HEK293 (cell line): ENCODE data around the gene HIPK4.

Experiments used
- FEZF1 ChIP-seq: fragments of 450-650 bp; formaldehyde crosslinking; IDR thresholded peaks from 2 replicates; pipeline ENCODE4 v1.5.1; 2016; ENCODE audit warnings: missing biosample characterization, missing genetic modification characterization
- GFI1B ChIP-seq: fragments of 450-650 bp; formaldehyde crosslinking; IDR thresholded peaks from 2 replicates; pipeline ENCODE4 v1.5.1; 2016; ENCODE audit warnings: missing biosample characterization, missing genetic modification characterization
- HOXA7 ChIP-seq: sonication (generic); formaldehyde crosslinking; IDR thresholded peaks from 2 replicates; pipeline ENCODE4 v1.8.1; 2022; ENCODE audit warnings: missing genetic modification reagents, borderline replicate concordance
- HOXD13 ChIP-seq: sonication (generic); formaldehyde crosslinking; IDR thresholded peaks from 2 replicates; pipeline ENCODE4 v1.8.0; 2022; ENCODE audit warnings: missing genetic modification reagents, borderline replicate concordance
- IKZF3 ChIP-seq: fragments of 450-650 bp; IDR thresholded peaks from 2 replicates; pipeline ENCODE4 v1.5.0; 2018; ENCODE audit warnings: missing biosample characterization, mild to moderate bottlenecking, missing genetic modification characterization, moderate library complexity
- KLF8 ChIP-seq: fragments of 450-650 bp; formaldehyde crosslinking; IDR thresholded peaks from 2 replicates; pipeline ENCODE4 v1.5.1; 2016; ENCODE audit warnings: missing biosample characterization, missing genetic modification characterization
- MZF1 ChIP-seq: fragments of 450-650 bp; formaldehyde crosslinking; IDR thresholded peaks from 2 replicates; pipeline ENCODE4 v1.5.1; 2017; ENCODE audit warnings: missing biosample characterization, missing genetic modification characterization, borderline replicate concordance
- PRDM1 ChIP-seq: fragments of 450-650 bp; formaldehyde crosslinking; IDR thresholded peaks from 2 replicates; pipeline ENCODE4; 2016; ENCODE audit warnings: missing biosample characterization, missing genetic modification characterization
- ZBTB17 ChIP-seq: fragments of 450-650 bp; formaldehyde crosslinking; IDR thresholded peaks from 2 replicates; pipeline ENCODE4 v1.5.1; 2016; ENCODE audit warnings: missing biosample characterization, missing genetic modification characterization
- ZBTB21 ChIP-seq: fragments of 450-650 bp; formaldehyde crosslinking; IDR thresholded peaks from 2 replicates; pipeline ENCODE4 v1.5.1; 2017; ENCODE audit warnings: missing biosample characterization, missing genetic modification characterization
- ZNF121 ChIP-seq: fragments of 450-650 bp; formaldehyde crosslinking; IDR thresholded peaks from 2 replicates; pipeline ENCODE4 v1.5.1; 2016; ENCODE audit warnings: missing biosample characterization, missing genetic modification characterization
- ZNF16 ChIP-seq: fragments of 450-650 bp; formaldehyde crosslinking; IDR thresholded peaks from 2 replicates; pipeline ENCODE4 v1.5.1; 2016; ENCODE audit warnings: low read depth, missing biosample characterization, missing genetic modification characterization
- ZNF184 ChIP-seq: fragments of 450-650 bp; IDR thresholded peaks from 2 replicates; pipeline ENCODE4 v1.5.1; 2018; ENCODE audit warnings: missing biosample characterization, mild to moderate bottlenecking, missing genetic modification characterization
- ZNF2 ChIP-seq: fragments of 450-650 bp; formaldehyde crosslinking; IDR thresholded peaks from 2 replicates; pipeline ENCODE4 v1.5.1; 2016; ENCODE audit warnings: missing biosample characterization, missing genetic modification characterization
- ZNF23 ChIP-seq: fragments of 450-650 bp; formaldehyde crosslinking; IDR thresholded peaks from 2 replicates; pipeline ENCODE4 v1.5.1; 2016; ENCODE audit warnings: missing biosample characterization, missing genetic modification characterization, borderline replicate concordance
- ZNF239 ChIP-seq: fragments of 450-650 bp; formaldehyde crosslinking; IDR thresholded peaks from 2 replicates; pipeline ENCODE4 v1.5.1; 2016; ENCODE audit warnings: missing biosample characterization, missing genetic modification characterization
- ZNF274 ChIP-seq, 2 experiments: fragments of 200-500 bp in 1 of 2; fragments of 450-650 bp in 1 of 2; sonication (Bioruptor generic) in 1 of 2; formaldehyde crosslinking in 1 of 2; IDR thresholded peaks; 2 replicates each; pipeline versions ENCODE4 v1.5.1 to v1.6.1; 2014 to 2016; ENCODE audit warnings: borderline replicate concordance in 1 of 2, inconsistent platforms in 1 of 2, low read length in 1 of 2, missing biosample characterization in 1 of 2, missing genetic modification characterization in 1 of 2
- ZNF521 ChIP-seq: fragments of 450-650 bp; formaldehyde crosslinking; IDR thresholded peaks from 2 replicates; pipeline ENCODE4 v1.5.1; 2017; ENCODE audit warnings: missing biosample characterization, mild to moderate bottlenecking, missing genetic modification characterization
- ZNF558 ChIP-seq: fragments of 450-650 bp; formaldehyde crosslinking; IDR thresholded peaks from 2 replicates; pipeline ENCODE4 v1.5.1; 2016; ENCODE audit warnings: missing biosample characterization, missing genetic modification characterization
- ZNF629 ChIP-seq: fragments of 450-650 bp; formaldehyde crosslinking; IDR thresholded peaks from 2 replicates; pipeline ENCODE4 v1.5.1; 2017; ENCODE audit warnings: missing biosample characterization, missing genetic modification characterization
- ZNF677 ChIP-seq: fragments of 450-650 bp; IDR thresholded peaks from 2 replicates; pipeline ENCODE4 v1.5.0; 2018; ENCODE audit warnings: missing biosample characterization, mild to moderate bottlenecking, missing genetic modification characterization, moderate library complexity
- TF ChIP-seq, protein P1 (sequence below): fragments of 450-650 bp; formaldehyde crosslinking; IDR thresholded peaks from 2 replicates; pipeline ENCODE4 v1.5.1; 2016; ENCODE audit warnings: missing biosample characterization, missing genetic modification characterization, low read depth
- TF ChIP-seq, protein P2 (sequence below): fragments of 450-650 bp; formaldehyde crosslinking; optimal IDR thresholded peaks from 2 replicates; pipeline ENCODE3; 2016; ENCODE audit warnings: missing biosample characterization, mild to moderate bottlenecking, missing genetic modification characterization
- TF ChIP-seq, protein P3 (sequence below): fragments of 450-650 bp; formaldehyde crosslinking; IDR thresholded peaks from 2 replicates; pipeline ENCODE4; 2016; ENCODE audit warnings: missing biosample characterization, missing genetic modification characterization
- TF ChIP-seq, protein P4 (sequence below): fragments of 450-650 bp; formaldehyde crosslinking; IDR thresholded peaks from 2 replicates; pipeline ENCODE4 v1.5.1; 2016; ENCODE audit warnings: missing biosample characterization, missing genetic modification characterization
- TF ChIP-seq, protein P5 (sequence below): fragments of 450-650 bp; formaldehyde crosslinking; IDR thresholded peaks from 2 replicates; pipeline ENCODE4 v1.5.1; 2016; ENCODE audit warnings: missing biosample characterization, missing genetic modification characterization
- TF ChIP-seq, protein P6 (sequence below): fragments of 450-650 bp; formaldehyde crosslinking; IDR thresholded peaks from 2 replicates; pipeline ENCODE4 v1.5.1; 2017; ENCODE audit warnings: missing biosample characterization, missing genetic modification characterization
- TF ChIP-seq, protein P7 (sequence below): fragments of 450-650 bp; formaldehyde crosslinking; IDR thresholded peaks from 2 replicates; pipeline ENCODE4 v1.5.1; 2017; ENCODE audit warnings: missing biosample characterization, missing genetic modification characterization
- TF ChIP-seq, protein P8 (sequence below): fragments of 450-650 bp; formaldehyde crosslinking; IDR thresholded peaks from 2 replicates; pipeline ENCODE4 v1.5.1; 2017; ENCODE audit warnings: missing biosample characterization, missing genetic modification characterization

The HIPK4 gene

DNA sequence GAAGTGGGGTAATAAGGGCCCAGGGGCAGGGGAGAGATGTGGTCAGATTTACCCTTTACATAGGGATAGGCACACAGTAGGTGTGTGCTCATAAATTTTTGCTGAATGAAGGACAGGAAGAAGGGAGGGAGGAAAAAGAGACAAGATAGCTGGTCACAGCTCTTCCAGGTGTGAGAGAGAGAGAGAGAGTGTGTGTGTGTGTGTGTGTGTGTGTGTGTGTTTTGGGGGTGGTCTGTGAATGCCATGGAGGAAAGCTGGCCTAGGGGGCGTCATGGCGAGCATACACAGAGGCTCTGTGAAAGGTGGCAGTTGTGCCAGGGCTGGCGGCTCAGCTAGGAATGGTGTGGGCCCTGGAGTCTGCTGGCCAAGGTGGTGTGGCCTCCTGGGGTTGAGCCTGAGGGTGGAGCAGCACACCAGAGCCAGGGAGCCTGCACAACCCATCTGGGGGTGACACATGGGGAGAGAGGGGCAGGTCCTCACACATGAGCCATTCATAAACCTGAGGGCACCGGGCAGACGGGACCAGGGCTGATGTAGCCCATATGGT is 29.2 kb upstream of the HIPK4 start (continued):
- TF ChIP-seq ZNF677 (tag by site-specific recombination) (no peak), ZBTB21 (no peak), ZNF239 (tag by site-specific recombination) (no peak), FEZF1 (tag by site-specific recombination) (no peak), ZNF558 (tag by site-specific recombination) (no peak), ZNF274 (IDR thresholded peaks at IDR 0.05; ENCODE audit: low read length) (no peak), ZNF274 (tag by site-specific recombination; IDR thresholded peaks at IDR 0.05; ENCODE audit: borderline replicate concordance) (0 out of 2 replicates have a peak, but pooled peaks have one; percentile 48), ZNF184 (no peak), ZNF121 (tag by site-specific recombination) (no peak), ZNF2 (tag by site-specific recombination) (no peak), MZF1 (tag by site-specific recombination) (no peak), GFI1B (no peak), IKZF3 (tag by site-specific recombination) (no peak), ZNF23 (no peak), ZNF521 (no peak), ZNF629 (tag by site-specific recombination) (no peak), PRDM1 (no peak), ZBTB17 (tag by site-specific recombination) (no peak), HOXA7 (CRISPR knock-in tag) (no peak), KLF8 (tag by site-specific recombination) (no peak), HOXD13 (CRISPR knock-in tag) (no peak), ZNF16 (tag by site-specific recombination) (no peak)
- TF ChIP-seq, protein P1, sequence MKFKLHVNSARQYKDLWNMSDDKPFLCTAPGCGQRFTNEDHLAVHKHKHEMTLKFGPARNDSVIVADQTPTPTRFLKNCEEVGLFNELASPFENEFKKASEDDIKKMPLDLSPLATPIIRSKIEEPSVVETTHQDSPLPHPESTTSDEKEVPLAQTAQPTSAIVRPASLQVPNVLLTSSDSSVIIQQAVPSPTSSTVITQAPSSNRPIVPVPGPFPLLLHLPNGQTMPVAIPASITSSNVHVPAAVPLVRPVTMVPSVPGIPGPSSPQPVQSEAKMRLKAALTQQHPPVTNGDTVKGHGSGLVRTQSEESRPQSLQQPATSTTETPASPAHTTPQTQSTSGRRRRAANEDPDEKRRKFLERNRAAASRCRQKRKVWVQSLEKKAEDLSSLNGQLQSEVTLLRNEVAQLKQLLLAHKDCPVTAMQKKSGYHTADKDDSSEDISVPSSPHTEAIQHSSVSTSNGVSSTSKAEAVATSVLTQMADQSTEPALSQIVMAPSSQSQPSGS (tag by site-specific recombination): no peak
- TF ChIP-seq, protein P2, sequence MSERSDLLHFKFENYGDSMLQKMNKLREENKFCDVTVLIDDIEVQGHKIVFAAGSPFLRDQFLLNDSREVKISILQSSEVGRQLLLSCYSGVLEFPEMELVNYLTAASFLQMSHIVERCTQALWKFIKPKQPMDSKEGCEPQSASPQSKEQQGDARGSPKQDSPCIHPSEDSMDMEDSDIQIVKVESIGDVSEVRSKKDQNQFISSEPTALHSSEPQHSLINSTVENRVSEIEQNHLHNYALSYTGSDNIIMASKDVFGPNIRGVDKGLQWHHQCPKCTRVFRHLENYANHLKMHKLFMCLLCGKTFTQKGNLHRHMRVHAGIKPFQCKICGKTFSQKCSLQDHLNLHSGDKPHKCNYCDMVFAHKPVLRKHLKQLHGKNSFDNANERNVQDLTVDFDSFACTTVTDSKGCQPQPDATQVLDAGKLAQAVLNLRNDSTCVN (tag by site-specific recombination): peak; percentile 10
- TF ChIP-seq, protein P3, sequence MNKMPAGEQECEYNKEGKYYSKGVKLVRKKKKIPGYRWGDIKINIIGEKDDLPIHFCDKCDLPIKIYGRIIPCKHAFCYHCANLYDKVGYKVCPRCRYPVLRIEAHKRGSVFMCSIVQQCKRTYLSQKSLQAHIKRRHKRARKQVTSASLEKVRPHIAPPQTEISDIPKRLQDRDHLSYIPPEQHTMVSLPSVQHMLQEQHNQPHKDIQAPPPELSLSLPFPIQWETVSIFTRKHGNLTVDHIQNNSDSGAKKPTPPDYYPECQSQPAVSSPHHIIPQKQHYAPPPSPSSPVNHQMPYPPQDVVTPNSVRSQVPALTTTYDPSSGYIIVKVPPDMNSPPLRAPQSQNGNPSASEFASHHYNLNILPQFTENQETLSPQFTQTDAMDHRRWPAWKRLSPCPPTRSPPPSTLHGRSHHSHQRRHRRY (tag by site-specific recombination): no peak
- TF ChIP-seq, protein P4, sequence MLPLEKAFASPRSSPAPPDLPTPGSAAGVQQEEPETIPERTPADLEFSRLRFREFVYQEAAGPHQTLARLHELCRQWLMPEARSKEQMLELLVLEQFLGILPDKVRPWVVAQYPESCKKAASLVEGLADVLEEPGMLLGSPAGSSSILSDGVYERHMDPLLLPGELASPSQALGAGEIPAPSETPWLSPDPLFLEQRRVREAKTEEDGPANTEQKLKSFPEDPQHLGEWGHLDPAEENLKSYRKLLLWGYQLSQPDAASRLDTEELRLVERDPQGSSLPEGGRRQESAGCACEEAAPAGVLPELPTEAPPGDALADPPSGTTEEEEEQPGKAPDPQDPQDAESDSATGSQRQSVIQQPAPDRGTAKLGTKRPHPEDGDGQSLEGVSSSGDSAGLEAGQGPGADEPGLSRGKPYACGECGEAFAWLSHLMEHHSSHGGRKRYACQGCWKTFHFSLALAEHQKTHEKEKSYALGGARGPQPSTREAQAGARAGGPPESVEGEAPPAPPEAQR: no peak
- TF ChIP-seq, protein P5, sequence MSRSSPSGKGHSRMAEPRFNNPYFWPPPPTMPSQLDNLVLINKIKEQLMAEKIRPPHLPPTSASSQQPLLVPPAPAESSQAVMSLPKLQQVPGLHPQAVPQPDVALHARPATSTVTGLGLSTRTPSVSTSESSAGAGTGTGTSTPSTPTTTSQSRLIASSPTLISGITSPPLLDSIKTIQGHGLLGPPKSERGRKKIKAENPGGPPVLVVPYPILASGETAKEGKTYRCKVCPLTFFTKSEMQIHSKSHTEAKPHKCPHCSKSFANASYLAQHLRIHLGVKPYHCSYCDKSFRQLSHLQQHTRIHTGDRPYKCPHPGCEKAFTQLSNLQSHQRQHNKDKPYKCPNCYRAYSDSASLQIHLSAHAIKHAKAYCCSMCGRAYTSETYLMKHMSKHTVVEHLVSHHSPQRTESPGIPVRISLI (tag by site-specific recombination): no peak
- TF ChIP-seq, protein P6, sequence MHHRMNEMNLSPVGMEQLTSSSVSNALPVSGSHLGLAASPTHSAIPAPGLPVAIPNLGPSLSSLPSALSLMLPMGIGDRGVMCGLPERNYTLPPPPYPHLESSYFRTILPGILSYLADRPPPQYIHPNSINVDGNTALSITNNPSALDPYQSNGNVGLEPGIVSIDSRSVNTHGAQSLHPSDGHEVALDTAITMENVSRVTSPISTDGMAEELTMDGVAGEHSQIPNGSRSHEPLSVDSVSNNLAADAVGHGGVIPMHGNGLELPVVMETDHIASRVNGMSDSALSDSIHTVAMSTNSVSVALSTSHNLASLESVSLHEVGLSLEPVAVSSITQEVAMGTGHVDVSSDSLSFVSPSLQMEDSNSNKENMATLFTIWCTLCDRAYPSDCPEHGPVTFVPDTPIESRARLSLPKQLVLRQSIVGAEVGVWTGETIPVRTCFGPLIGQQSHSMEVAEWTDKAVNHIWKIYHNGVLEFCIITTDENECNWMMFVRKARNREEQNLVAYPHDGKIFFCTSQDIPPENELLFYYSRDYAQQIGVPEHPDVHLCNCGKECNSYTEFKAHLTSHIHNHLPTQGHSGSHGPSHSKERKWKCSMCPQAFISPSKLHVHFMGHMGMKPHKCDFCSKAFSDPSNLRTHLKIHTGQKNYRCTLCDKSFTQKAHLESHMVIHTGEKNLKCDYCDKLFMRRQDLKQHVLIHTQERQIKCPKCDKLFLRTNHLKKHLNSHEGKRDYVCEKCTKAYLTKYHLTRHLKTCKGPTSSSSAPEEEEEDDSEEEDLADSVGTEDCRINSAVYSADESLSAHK: no peak
- TF ChIP-seq, protein P7, sequence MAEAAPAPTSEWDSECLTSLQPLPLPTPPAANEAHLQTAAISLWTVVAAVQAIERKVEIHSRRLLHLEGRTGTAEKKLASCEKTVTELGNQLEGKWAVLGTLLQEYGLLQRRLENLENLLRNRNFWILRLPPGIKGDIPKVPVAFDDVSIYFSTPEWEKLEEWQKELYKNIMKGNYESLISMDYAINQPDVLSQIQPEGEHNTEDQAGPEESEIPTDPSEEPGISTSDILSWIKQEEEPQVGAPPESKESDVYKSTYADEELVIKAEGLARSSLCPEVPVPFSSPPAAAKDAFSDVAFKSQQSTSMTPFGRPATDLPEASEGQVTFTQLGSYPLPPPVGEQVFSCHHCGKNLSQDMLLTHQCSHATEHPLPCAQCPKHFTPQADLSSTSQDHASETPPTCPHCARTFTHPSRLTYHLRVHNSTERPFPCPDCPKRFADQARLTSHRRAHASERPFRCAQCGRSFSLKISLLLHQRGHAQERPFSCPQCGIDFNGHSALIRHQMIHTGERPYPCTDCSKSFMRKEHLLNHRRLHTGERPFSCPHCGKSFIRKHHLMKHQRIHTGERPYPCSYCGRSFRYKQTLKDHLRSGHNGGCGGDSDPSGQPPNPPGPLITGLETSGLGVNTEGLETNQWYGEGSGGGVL (tag by site-specific recombination): no peak
- TF ChIP-seq, protein P8, sequence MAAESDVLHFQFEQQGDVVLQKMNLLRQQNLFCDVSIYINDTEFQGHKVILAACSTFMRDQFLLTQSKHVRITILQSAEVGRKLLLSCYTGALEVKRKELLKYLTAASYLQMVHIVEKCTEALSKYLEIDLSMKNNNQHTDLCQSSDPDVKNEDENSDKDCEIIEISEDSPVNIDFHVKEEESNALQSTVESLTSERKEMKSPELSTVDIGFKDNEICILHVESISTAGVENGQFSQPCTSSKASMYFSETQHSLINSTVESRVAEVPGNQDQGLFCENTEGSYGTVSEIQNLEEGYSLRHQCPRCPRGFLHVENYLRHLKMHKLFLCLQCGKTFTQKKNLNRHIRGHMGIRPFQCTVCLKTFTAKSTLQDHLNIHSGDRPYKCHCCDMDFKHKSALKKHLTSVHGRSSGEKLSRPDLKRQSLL (tag by site-specific recombination): no peak
